Naive thymus-derived CD4-positive, alpha-beta T cell (primary cell): Measurements from ENCODE around the gene ATP9A. TPM values are rescaled to one million over a fixed set of nuclear protein-coding genes. Genes with fewer than 3 reads are reported as not detected.
"Not testable (repeated sequence)": the region's sequence is repeated elsewhere in the genome, so short reads cannot be mapped to it uniquely, and the experiment has no call there.

Experiments
- ATAC-seq: fragments of 150-1000 bp; cut with Tn5 transposase; 2 replicates; pipeline ENCODE4 v1.10.0; 2021; ENCODE audit warnings: mild to moderate bottlenecking, moderate library complexity
- CTCF ChIA-PET: fragments of 350-600 bp; sonication (Branson Sonifier 250); formaldehyde crosslinking; loops from one replicate; lab custom pipeline; 2021; ENCODE audit warnings: antibody characterized with exemption; lab: Charles Lee
- POLR2A ChIA-PET: fragments of 350-600 bp; sonication (Branson Sonifier 250); formaldehyde crosslinking; loops from one replicate; lab custom pipeline; 2021; ENCODE audit warnings: antibody characterized with exemption, inconsistent platforms; lab: Charles Lee
- DNase-seq, 9 donors: peaks; one replicate each; pipeline versions ENCODE4 v3.0.0 to v3.0.0-alpha.2; 2020 to 2022; ENCODE audit warnings: mixed read lengths in 1 of 9
- H3K27ac ChIP-seq: one replicate; pipeline ENCODE4 v1.7.0; 2013; ENCODE audit warnings: mild to moderate bottlenecking, low read depth, low read length, moderate library complexity
- H3K27me3 ChIP-seq, 2 donors: one replicate each; pipeline ENCODE4 v1.7.0; 2013; ENCODE audit warnings: low read length in 2 of 2, mild to moderate bottlenecking in 2 of 2, moderate library complexity in 2 of 2; ENCODE audit not compliant: control insufficient read depth in 2 of 2, insufficient read depth in 2 of 2
- H3K36me3 ChIP-seq, 3 experiments: 1 replicate in 2 of 3; 2 replicates in 1 of 3; pipeline ENCODE4 v1.7.0; 2013; ENCODE audit warnings: low read length in 3 of 3, mild to moderate bottlenecking in 3 of 3, moderate library complexity in 1 of 3; ENCODE audit not compliant: insufficient read depth in 3 of 3, control insufficient read depth in 2 of 3
- H3K4me1 ChIP-seq, 2 donors: one replicate each; pipeline ENCODE4 v1.7.0; 2013; ENCODE audit warnings: low read length in 2 of 2, mild to moderate bottlenecking in 2 of 2, moderate library complexity in 1 of 2; ENCODE audit not compliant: control insufficient read depth in 2 of 2, insufficient read depth in 2 of 2
- H3K4me3 ChIP-seq: 2 replicates; pipeline ENCODE4 v1.7.0; 2013; ENCODE audit warnings: mild to moderate bottlenecking, low read length
- H3K9me3 ChIP-seq, 3 experiments: 1 replicate in 2 of 3; 2 replicates in 1 of 3; pipeline ENCODE4 v1.7.0; 2013; ENCODE audit warnings: low read length in 3 of 3; ENCODE audit not compliant: control insufficient read depth in 2 of 3
- H3K27ac Mint-ChIP-seq, 9 donors: one replicate each; pipeline ENCODE4 v1.8.0; 2020 to 2022; ENCODE audit warnings: mixed read lengths in 9 of 9, mild to moderate bottlenecking in 8 of 9, moderate library complexity in 5 of 9, inconsistent platforms in 2 of 9
- H3K27me3 Mint-ChIP-seq, 5 donors: one replicate each; pipeline ENCODE4 v1.8.0; 2021 to 2022; ENCODE audit warnings: mixed read lengths in 5 of 5, mild to moderate bottlenecking in 1 of 5
- H3K36me3 Mint-ChIP-seq, 5 donors: one replicate each; pipeline ENCODE4 v1.8.0; 2020 to 2022; ENCODE audit warnings: mixed read lengths in 5 of 5, mild to moderate bottlenecking in 3 of 5, inconsistent platforms in 1 of 5
- H3K4me1 Mint-ChIP-seq, 7 donors: one replicate each; pipeline ENCODE4 v1.8.0; 2020 to 2022; ENCODE audit warnings: mixed read lengths in 7 of 7, mild to moderate bottlenecking in 3 of 7, inconsistent platforms in 1 of 7
- H3K4me3 Mint-ChIP-seq, 10 donors: one replicate each; pipeline ENCODE4 v1.8.0; 2020 to 2022; ENCODE audit warnings: mild to moderate bottlenecking in 10 of 10, mixed read lengths in 10 of 10, moderate library complexity in 6 of 10, inconsistent platforms in 2 of 10
- H3K9me3 Mint-ChIP-seq, 11 donors: one replicate each; pipeline ENCODE4 v1.8.0; 2020 to 2022; ENCODE audit warnings: mixed read lengths in 11 of 11, mild to moderate bottlenecking in 4 of 11, inconsistent platforms in 1 of 11, moderate library complexity in 1 of 11
- intact Hi-C, 2 donors: fragments of 100-400 bp; cut with micrococcal nuclease; formaldehyde crosslinking; loops; one replicate each; pipeline ENCODE4 v1.15.1; 2023
- polyA plus RNA-seq, 2 donors: library from polyadenylated mRNA; unstranded; fragments of 300-500 nt; fragmentation: Illumina TruSeq; gene quantifications; one replicate each; pipeline ENCODE4 v1.2.3, GENCODE V29; 2021
- total RNA-seq, 6 experiments: library from RNA in 5 of 6; stranded (reverse) in 5 of 6; gene quantifications; 1 replicate in 5 of 6; 2 replicates in 1 of 6; pipeline ENCODE4 v1.2.3 and lab custom pipeline; 2021 to 2026

Gene ATP9A
- total and polyA plus RNA-seq, 7 experiments from 2014 or later, result 0.05 to 2.0 (median 0.83) TPM; not detected in 3

DNA sequence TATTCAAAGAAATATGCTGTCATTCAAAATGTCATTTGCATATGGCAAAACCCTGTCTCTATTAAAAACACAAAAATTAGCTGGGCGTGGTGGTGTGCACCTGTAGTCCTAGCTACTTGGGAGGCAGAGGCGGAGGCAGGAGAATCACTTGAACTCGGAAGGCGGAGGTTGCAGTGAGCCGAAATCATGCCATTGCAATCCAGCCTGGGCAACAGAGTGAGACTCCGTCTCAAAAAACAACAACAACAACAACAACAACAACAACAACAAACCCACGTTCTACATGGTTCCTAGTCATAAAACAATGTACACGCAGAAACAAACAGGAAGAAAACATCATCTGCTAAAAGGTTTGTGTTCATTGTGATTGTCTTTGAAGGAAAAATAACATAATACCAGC is 15.0 kb downstream of the ATP9A start:
- DNase-seq, H3K4me3 ChIP-seq, H3K36me3 Mint-ChIP-seq, H3K27ac ChIP-seq, H3K36me3 ChIP-seq, H3K27me3 Mint-ChIP-seq, H3K27ac Mint-ChIP-seq, H3K9me3 ChIP-seq, intact Hi-C loops, H3K27me3 ChIP-seq, H3K4me1 ChIP-seq, POLR2A ChIA-PET, ATAC-seq, CTCF ChIA-PET, H3K9me3 Mint-ChIP-seq, H3K4me3 Mint-ChIP-seq, H3K4me1 Mint-ChIP-seq: not testable (repeated sequence)

DNA sequence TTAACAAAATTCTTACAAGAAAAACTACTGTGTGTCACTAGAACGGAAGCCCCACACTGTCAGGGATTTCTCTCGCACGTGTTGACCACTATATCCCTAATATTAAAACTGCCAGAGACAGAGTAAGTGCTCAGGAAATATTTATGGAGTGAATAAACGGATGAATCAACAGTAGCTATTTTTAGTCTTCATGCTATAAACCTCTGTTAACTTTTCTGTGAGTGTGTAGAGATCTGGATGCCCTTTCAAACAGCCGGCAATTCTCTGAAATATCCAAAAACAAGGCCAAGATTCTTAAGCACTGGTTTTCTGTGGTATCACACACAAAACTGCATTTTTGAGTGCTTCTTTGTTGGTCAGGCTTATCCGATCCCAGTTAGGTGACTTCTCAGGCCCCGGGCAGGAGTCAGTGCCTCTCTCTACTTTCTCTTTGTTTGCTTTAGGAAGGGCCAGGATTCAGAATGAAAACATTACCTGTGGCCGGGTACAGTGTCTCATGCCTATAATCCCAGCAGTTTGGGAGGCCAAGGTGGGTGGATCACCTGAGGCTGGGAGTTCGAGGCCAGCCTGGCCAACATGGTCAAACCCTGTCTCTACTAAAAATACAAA is 15.7 kb downstream of the ATP9A start:
- Mint-ChIP-seq H3K36me3 (no peaks in the 10 kb centered on the region), H3K27ac (no peak overlapping the region), H3K9me3 (peaks cover 0 to 2% (median 0%) of the 10 kb centered on the region in 11 donors), H3K4me3 (no peak overlapping the region), H3K4me1 (peaks cover 0 to 3% (median 0%) of the 10 kb centered on the region in 7 donors), H3K27me3 (peaks cover 0 to 4% (median 4%) of the 10 kb centered on the region in 5 donors)
- DNase-seq (no peak), ATAC-seq (no peak)
- no peak overlapping the region for H3K4me3 ChIP-seq
- no peak overlapping the region for H3K27ac ChIP-seq
- no peaks in the 10 kb centered on the region for H3K27me3 ChIP-seq
- H3K4me1 ChIP-seq, result no peaks in the 10 kb centered on the region
- CTCF ChIA-PET, result no interaction called here
- H3K9me3 ChIP-seq, result no peaks in the 10 kb centered on the region
- intact Hi-C loops, result no loop called here
- H3K36me3 ChIP-seq, result no peaks in the 10 kb centered on the region
- POLR2A ChIA-PET, result no interaction called here

DNA sequence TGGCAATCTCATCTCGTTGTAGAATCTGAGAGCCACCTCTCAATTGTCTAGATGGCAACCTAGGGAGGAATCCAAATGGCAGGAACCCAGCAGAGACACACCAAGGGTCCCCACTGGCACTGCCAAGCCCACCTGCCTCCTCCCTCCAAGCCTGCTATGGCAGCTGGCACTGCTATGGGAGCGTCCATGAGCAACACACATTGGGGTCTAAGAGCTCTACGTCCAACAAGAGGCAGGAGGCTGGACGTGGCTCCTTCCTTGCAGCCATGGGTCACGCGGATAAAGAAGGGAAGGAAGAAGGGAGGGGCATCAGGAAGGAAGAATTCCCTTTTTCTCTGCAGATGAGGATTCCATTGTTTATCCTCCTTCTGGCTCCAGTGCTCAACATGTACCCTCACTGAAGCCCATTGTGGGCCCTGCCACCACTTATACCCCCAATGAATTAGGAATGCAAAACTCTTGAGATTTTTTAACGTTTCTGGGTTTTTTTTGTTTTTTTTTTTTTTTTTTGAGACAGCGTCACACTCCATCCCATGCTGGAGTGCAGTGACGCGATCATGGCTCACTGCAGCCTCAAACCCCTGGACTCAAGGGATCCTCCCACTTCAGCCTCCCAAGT is 17.3 kb downstream of the ATP9A start:
- ChIA-PET POLR2A (no interaction called here), CTCF (no interaction called here)
- Mint-ChIP-seq H3K4me1 (peaks cover 0 to 3% (median 0%) of the 10 kb centered on the region in 7 donors), H3K9me3 (peaks cover 0 to 2% (median 0%) of the 10 kb centered on the region in 11 donors), H3K4me3 (no peak overlapping the region), H3K36me3 (no peaks in the 10 kb centered on the region), H3K27me3 (peaks cover 0 to 5% (median 4%) of the 10 kb centered on the region in 5 donors), H3K27ac (no peak overlapping the region)
- Histone ChIP-seq H3K4me3 (no peak overlapping the region), H3K9me3 (no peaks in the 10 kb centered on the region), H3K36me3 (no peaks in the 10 kb centered on the region), H3K4me1 (no peaks in the 10 kb centered on the region), H3K27ac (no peak overlapping the region), H3K27me3 (no peaks in the 10 kb centered on the region)
- DNase-seq (no peak), ATAC-seq (no peak)
- intact Hi-C loops, result no loop called here

DNA sequence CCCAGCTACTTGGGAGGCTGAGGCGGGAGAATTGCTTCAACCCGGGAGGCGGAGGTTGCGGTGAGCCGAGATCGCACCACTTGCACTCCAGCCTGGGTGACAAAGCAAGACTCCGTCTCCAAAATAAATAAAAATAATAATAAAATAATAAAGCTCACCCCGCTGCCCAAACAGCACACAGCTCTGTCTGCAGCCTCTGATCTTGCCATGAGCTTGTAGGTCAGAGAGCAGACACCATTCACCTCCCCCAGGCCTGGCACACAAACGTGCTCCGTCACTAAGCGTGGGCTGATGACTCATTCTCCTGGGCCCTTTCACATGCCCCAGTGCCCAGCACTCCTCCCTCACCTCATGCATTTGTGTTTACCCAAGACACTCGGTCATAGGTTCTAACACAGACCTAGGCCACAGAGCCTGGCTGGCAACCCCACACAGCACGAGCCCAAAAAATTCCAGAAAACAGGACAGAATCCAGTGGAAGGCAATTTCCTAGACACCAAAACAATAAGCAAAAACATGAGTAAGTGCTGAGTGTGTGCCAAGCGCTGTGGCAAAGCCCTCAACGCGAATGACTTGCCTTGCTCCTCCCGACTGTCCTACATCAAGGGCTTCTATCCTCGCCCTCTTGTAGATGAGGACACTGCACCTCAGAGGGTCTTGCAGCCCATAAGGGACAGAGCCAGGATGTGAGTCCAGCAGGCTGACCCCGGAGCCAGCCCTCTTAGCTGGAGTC is 18.0 kb downstream of the ATP9A start:
- H3K27ac ChIP-seq, result no peak overlapping the region
- no peak overlapping the region for H3K27ac Mint-ChIP-seq
- no peak overlapping the region for H3K4me3 ChIP-seq
- H3K27me3 Mint-ChIP-seq, result peaks cover 0 to 9% (median 8%) of the 10 kb centered on the region in 5 donors
- DNase-seq, result peak in 1 of 9 donors; percentile 32
- no peak overlapping the region for H3K4me3 Mint-ChIP-seq
- intact Hi-C loops, result no loop called here
- peaks cover 0 to 5% (median 0%) of the 10 kb centered on the region in 11 donors for H3K9me3 Mint-ChIP-seq
- no peaks in the 10 kb centered on the region for H3K27me3 ChIP-seq
- peaks cover 0 to 4% (median 0%) of the 10 kb centered on the region in 5 donors for H3K36me3 Mint-ChIP-seq
- H3K36me3 ChIP-seq, result no peaks in the 10 kb centered on the region
- H3K4me1 Mint-ChIP-seq, result peaks cover 0 to 3% (median 0%) of the 10 kb centered on the region in 7 donors
- H3K4me1 ChIP-seq, result no peaks in the 10 kb centered on the region
- POLR2A ChIA-PET, result no interaction called here
- ATAC-seq, result no peak
- H3K9me3 ChIP-seq, result no peaks in the 10 kb centered on the region
- CTCF ChIA-PET, result no interaction called here

DNA sequence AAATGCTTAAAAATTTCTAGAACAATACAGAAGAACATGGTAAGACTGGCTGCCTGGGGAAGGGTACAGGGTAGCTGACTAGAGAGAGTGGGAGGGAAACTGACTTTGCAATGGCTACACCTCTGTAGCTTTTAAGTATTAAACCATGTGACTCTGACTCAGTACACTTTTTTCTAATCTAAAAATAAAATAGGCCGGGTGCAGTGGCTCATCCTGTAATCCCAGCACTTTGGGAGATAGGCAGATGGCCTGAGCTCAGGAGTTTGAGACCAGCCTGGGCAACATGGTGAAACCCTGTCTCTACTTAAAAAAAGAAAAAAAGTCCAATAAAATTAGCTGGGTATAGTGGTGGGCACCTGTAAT is 18.5 kb downstream of the ATP9A start:
- Histone ChIP-seq H3K4me3 (no peak overlapping the region), H3K27me3 (no peaks in the 10 kb centered on the region), H3K27ac (no peak overlapping the region), H3K9me3 (no peaks in the 10 kb centered on the region), H3K4me1 (no peaks in the 10 kb centered on the region), H3K36me3 (no peaks in the 10 kb centered on the region)
- ChIA-PET CTCF (no interaction called here), POLR2A (no interaction called here)
- no peak overlapping the region for H3K4me3 Mint-ChIP-seq
- peaks cover 0 to 5% (median 0%) of the 10 kb centered on the region in 11 donors for H3K9me3 Mint-ChIP-seq
- H3K36me3 Mint-ChIP-seq, result peaks cover 0 to 4% (median 0%) of the 10 kb centered on the region in 5 donors
- peaks cover 0 to 11% (median 8%) of the 10 kb centered on the region in 5 donors for H3K27me3 Mint-ChIP-seq
- peaks cover 0 to 3% (median 0%) of the 10 kb centered on the region in 7 donors for H3K4me1 Mint-ChIP-seq
- ATAC-seq, result no peak
- DNase-seq, result no peak
- no peak overlapping the region for H3K27ac Mint-ChIP-seq
- intact Hi-C loops, result no loop called here

DNA sequence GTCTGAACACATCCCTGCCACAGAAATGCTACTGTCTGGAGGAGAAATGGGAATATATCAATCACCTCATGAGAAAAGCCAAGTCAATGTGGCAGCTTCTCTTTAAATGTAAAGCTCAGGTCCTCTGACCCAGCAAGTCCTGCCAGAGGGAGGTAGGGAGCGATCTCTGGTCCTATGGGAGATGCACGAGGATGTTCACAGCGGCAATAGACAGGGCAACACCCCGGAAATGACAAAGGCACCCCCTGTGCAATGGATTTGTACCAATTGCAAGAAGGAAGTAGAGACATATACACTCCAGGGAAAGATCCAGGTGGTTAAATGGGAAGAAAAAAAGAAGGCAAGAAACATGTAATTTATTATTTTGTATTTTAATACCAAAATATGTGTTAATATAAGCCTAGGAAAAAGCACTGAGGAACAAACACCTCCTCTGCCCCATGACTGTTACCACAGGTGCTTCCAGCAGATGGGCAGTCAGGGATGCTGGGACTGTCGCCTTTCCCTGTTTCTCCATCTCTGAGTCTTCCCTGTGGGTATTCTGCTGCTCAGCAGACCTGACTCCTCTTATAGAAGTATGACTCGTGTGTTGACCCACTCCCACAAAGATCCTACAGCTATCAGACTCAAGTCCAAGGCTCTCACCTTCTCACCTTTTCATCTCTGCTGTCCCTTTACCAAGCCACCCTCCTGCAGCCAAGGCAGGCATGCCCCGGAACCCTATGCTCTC is 20.8 kb downstream of the ATP9A start:
- no peak for ATAC-seq
- Mint-ChIP-seq H3K27ac (no peak overlapping the region), H3K4me3 (no peak overlapping the region), H3K4me1 (peaks cover 0 to 8% (median 0%) of the 10 kb centered on the region in 7 donors), H3K9me3 (peaks cover 0 to 5% (median 0%) of the 10 kb centered on the region in 11 donors), H3K36me3 (peaks cover 0 to 4% (median 0%) of the 10 kb centered on the region in 5 donors), H3K27me3 (peaks cover 0 to 15% (median 8%) of the 10 kb centered on the region in 5 donors)
- Histone ChIP-seq H3K9me3 (no peaks in the 10 kb centered on the region), H3K36me3 (no peaks in the 10 kb centered on the region), H3K27ac (no peak overlapping the region), H3K4me3 (no peak overlapping the region), H3K4me1 (no peaks in the 10 kb centered on the region), H3K27me3 (no peaks in the 10 kb centered on the region)
- intact Hi-C loops, result no loop called here
- CTCF ChIA-PET, result no interaction called here
- POLR2A ChIA-PET, result no interaction called here
- no peak for DNase-seq
